H1 (cell line): ENCODE measurements around the gene ARHGEF40.

Experiments
- CBX8 ChIP-seq: fragments of 300-800, 300-1000 bp; sonication (generic); IDR thresholded peaks from 2 replicates; pipeline ENCODE4 v1.7.1; 2016; ENCODE audit warnings: low read depth, low read length, borderline replicate concordance
- TF ChIP-seq, protein P1 (sequence below), 3 experiments: IDR thresholded peaks; 1 replicate in 2 of 3; 2 replicates in 1 of 3; pipeline versions ENCODE4 v1.5.1 to v1.6.1; 2011; ENCODE audit warnings: low read length in 3 of 3, mild to moderate bottlenecking in 3 of 3, inconsistent platforms in 2 of 3, low read depth in 1 of 3, moderate library complexity in 1 of 3; ENCODE audit not compliant: insufficient read depth in 1 of 3; ENCODE audit errors: control extremely low read depth in 1 of 3
- TF ChIP-seq, protein P2 (sequence below): IDR thresholded peaks from 2 replicates; pipeline ENCODE4 v1.6.1; 2011; ENCODE audit warnings: low read depth, mild to moderate bottlenecking, low read length; ENCODE audit not compliant: insufficient read depth

DNA sequence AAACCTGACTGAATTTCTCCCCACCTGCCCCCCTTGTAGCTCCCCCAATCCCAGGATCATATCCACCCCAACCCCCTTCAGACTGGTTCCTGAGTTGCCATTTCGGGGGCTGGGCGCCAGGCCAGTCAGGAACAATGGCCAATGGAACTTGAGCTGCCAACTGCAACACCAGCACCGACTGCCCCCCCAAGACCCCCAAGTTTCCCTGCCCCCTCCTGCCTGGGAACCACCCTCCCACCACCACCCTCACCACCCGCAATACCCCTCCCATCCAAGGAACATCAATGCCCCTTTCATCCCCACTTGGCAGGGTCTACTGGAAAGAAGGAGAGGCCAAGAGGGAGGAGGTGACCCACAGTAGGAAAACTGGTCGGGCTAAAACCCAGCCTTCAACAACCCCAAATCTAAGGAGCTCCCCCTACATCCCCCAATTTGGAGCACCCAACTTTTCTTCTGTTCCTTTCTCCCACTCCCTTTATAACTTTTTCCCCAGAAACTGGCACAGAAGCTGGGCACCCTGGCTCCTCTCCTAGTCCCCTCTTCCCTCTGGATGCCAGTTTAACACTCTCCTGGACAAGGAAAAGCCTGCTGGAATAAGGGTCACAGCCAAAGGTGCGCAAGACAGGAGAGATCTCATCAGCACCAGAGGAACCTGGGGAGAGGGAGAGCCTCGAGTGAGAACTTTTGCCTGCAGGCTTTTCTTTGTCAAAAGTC, 43.7 kb upstream of the ARHGEF40 start:
- TF ChIP-seq CBX8, result no peak
- TF ChIP-seq, protein P1, sequence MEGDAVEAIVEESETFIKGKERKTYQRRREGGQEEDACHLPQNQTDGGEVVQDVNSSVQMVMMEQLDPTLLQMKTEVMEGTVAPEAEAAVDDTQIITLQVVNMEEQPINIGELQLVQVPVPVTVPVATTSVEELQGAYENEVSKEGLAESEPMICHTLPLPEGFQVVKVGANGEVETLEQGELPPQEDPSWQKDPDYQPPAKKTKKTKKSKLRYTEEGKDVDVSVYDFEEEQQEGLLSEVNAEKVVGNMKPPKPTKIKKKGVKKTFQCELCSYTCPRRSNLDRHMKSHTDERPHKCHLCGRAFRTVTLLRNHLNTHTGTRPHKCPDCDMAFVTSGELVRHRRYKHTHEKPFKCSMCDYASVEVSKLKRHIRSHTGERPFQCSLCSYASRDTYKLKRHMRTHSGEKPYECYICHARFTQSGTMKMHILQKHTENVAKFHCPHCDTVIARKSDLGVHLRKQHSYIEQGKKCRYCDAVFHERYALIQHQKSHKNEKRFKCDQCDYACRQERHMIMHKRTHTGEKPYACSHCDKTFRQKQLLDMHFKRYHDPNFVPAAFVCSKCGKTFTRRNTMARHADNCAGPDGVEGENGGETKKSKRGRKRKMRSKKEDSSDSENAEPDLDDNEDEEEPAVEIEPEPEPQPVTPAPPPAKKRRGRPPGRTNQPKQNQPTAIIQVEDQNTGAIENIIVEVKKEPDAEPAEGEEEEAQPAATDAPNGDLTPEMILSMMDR (IDR thresholded peaks at IDR 0.05; ENCODE audit: control extremely low read depth in 1 of 3, insufficient read depth in 1 of 3, low read depth in 1 of 3, low read length in 3 of 3), result no peak
- TF ChIP-seq, protein P2, sequence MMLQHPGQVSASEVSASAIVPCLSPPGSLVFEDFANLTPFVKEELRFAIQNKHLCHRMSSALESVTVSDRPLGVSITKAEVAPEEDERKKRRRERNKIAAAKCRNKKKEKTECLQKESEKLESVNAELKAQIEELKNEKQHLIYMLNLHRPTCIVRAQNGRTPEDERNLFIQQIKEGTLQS, result no peak
